Measurements from ENCODE around the gene POLN.
"Not testable (repeated sequence)": the region's sequence is repeated elsewhere in the genome, so short reads cannot be mapped to it uniquely, and the experiment has no call there.

POLN gene

DNA sequence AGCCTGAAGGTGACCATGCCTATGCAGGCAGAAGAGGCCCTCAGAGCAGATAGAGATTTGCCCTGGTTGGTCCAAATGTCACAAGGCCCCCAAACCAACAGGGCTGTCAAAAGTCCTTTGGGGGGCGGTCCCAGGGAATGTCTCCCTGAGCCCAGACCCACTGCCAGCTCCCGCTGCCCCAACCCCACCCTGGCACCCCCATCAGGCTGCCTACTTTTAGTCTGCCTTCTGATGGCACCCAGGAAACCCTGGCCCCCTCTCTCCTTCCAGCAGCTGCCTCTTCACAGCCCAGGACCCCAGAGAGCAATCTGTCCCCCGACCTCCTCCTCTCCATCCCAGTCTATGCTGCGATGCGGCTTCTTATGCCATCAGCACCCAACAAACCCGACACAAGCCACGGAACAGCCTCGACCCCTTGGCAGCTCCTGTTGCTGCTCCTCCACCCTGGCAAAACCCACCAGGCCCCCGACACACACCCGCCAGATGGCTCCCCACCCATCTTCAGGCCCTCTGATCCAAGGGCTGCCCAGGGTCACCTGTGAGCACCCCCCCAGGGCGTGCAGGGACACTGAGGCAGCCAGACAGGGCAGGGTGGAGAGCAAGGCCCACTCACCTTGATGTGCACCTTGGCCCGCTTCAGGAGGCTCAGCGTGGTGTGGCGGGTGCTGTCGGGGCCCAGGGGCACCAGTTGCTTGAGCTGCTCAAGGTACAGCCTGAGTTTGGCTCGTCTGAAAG, 10.0 kb upstream of the POLN start:
- no peak for DNase-seq (ENCODE audit: low read depth in 2 of 2)

GRCh38 chr4:2251073-2251794, 9.3 kb upstream of the POLN start:
- no peak for DNase-seq (ENCODE audit: low read depth in 2 of 2)

- DNase-seq (ENCODE audit: low read depth in 2 of 2): no peak
Measured at GRCh38 chr4:2250357-2251072, 8.6 kb upstream of the POLN start.

- no peak for DNase-seq (ENCODE audit: low read depth in 2 of 2)
Measured at GRCh38 chr4:2249526-2250356, 7.8 kb upstream of the POLN start.

DNA sequence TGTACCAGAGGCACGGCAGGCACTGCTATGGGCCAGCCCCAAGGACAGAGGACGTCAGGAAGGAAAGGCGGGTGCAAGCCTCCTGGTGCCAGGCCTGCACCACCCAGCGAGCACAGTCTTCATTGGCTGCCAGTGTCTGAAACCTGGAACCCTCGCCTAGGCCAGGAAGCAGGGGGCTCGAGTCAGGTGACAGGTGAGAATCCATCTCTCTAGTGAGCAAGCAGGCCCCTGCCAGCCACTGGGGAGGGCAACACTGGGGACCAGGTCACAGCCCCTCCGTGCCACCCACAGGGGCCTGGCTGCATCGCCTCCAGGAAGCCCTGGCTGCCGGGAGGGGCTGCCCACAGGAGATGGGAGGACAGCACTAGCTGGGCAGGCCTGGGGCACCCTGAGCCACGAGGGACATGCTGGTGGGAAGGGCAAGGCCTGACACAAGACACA, 6.9 kb upstream of the POLN start:
- no peak for DNase-seq (ENCODE audit: low read depth in 2 of 2)

DNA sequence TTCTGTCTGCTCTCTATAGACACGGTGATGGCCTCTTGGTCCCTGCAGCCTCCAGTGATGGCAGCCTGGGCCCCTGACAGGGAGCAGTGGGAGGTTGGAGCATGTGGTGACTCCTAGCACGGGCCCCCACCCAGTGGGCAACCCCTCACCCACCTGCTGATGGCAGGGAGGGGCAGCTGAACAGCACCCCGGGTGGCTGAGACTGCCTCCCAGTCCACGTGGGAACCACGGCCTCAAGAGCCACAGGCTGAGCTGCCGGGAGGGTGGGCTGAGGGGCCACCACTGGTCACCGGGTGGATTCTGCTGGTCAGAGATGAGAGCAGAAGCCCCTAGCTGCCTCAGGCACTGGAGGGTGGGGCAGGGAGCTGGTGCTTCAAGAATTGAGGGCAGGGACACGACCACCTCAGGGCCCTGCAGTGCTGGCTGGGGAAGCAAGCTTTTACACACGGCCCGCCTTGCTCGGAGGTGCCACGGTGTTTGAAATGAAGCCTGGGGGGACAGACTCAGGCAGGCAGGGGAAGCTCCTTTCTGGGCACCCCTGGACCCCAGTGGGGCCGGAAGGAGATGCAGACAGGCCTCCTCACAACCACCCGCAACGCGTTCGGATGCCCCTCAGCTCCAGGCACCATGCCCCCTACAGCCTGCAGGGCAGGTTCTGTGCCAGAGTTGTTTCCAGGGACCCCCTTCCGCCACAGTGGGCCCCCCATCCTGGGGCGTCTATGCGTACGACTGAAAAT, 6.3 kb upstream of the POLN start:
- no peak for DNase-seq (ENCODE audit: low read depth in 2 of 2)

DNA sequence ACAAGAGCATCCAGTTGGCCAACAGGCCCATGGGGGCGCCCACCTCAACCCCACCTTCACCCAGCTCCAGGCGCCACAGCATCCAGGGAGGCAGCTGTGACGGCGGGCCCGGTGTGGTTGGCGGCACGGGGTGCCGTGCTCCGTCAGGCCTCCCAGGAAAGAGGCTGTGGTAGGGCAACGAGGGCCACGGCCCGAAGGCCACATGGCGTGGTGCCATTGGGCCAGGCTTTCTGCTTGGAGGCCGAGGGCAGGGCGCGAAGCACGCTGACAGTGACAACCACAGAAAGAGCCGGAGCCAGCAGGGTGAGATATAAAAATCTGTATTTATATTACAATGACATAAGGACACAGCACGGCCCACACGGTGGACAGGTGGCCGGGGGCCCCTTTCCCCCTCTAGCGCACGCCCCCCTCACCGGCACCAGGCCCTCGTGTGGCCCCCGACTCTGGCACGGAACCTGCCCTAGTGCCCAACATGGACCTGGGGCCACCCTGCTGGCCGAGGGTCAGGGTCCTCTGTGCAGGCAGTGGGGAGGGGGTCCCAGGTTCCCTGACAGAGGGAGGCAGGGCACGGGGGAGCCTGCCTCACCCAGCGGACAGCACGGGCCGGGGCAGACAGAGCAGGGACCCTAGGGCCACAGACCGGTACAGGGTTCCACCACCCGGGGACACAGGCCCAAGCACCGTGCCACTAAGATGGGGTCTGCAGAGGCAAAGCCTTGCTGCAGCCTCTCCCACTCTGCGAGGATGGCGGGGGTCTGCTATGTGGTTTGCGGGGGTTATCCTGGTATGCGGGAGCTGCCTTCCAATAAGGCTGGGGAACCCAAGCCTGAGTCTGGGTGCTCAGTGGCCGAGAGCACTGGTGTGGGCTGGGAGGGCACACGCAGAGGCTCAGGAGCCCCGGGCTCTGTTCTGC, 5.5 kb upstream of the POLN start:
- no peak for DNase-seq (ENCODE audit: low read depth in 2 of 2)

DNA sequence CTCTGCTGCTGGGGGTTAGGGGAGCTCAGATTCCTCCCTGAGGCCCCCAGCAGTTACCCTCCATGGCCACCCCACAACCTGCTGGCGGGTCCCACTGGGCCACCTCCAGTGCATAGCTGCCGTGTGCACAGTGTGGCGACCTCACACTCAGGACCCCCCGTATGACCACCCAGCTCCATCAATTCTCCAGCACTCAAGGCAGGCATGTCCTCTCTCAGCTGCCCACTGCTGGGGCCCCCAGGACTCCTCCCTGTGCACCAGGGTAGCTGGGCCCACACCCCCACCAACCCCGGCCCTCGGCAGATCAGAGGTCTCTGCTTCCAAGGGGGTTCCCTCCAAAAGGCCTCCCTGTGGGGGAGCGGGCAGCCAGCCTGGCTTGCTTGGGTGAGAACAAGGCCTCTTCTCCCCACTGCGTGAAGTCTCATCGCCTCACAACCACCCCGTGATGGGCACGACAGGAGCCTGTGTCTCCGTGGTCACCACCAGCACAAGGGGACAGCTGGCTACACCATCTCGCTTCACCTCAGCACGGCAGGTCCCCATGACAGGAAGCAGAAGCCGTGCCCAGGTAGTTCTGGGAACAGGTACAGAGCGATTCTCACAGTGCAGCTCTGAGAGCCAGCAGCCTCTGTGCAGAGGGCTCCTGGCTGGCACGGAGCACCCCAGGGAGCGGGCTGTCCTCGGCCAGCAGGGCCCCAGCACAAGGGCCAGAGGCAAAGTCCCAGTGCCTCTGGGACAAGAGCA, 4.6 kb upstream of the POLN start:
- DNase-seq (ENCODE audit: low read depth in 2 of 2): no peak

- DNase-seq (ENCODE audit: low read depth in 2 of 2): no peak
Measured at GRCh38 chr4:2245787-2246275, 3.9 kb upstream of the POLN start.

- no peak for DNase-seq (ENCODE audit: low read depth in 2 of 2)
Measured at GRCh38 chr4:2245057-2245786, 3.3 kb upstream of the POLN start.

- DNase-seq (ENCODE audit: low read depth in 2 of 2): no peak
Measured at GRCh38 chr4:2243681-2244380, 1.9 kb upstream of the POLN start.

DNA sequence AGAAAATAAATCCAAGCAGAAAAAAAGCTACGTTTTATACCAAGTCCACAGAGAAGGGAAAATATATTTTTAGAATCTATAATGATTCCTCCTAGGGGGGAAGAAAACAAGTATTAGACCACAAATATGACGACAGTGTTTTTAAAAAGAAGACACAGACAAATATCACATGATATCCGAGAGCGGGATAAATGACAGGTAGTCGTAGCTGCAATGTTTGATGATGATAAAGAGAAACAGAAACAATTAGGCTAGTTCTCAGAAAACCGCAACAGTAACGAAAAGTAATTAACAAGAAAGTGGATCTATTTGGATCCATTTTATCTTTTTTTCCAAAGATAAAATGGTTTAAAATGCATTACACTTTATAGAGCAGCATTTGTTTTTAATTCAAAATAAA, 918 bp downstream of the POLN start:
- DNase-seq (ENCODE audit: low read depth in 2 of 2): no peak

DNA sequence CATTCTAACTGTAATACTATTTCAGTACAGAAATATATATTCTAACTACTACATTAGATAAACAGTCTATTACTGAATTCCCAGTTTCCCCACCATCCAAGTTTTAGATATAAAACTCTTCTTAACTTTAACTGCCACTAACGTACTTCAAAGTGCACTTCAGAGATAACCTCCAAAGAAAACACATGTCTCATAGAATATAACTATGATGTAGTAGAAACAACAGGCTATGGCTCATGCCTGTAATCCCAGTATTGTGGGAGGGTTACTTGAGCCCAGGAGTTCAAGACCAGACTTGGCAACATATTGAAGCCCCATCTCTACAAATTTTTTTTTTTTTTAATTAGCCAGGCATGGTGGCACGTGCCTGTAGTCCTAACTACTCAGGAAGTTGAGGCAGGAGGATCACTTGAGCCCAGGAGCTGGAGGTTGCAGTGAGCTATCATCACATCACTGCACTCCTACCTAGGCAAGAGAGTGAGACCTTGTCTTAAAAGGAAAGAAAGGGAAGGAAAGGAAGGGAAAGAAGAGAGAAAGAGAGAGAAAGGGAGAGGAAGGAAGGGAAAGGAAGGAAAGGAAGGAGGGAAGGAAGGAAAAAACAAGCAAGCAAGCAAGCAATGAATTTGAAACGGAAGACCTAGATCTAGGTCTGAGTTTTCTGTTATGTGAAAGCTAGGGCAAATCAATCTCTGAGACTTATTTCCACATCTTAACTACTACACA, 4.8 kb downstream of the POLN start:
- DNase-seq (ENCODE audit: low read depth in 2 of 2): no peak

- no peak for DNase-seq (ENCODE audit: low read depth in 2 of 2)
Measured at GRCh38 chr4:2231082-2231481, 10.8 kb downstream of the POLN start.

DNA sequence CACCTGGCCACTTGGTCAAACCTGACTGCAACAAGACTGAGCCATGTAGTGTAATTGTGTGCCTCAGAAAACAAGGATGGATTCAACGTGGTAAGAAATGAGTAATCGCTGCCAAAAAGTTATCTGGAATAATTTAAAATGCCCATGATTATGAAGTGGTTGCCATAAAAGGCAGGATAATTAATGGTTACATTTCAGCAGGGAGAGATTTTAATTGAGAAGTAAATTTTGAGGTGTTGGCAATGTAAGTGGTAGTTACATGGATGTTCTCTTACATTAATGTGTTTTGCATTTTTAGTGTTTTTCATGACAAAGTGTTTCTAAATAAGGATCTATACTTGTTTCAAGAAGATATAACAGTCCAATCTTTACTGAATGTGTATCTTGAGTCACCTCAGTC, 15.7 kb downstream of the POLN start:
- DNase-seq (ENCODE audit: low read depth in 2 of 2): no peak

DNA sequence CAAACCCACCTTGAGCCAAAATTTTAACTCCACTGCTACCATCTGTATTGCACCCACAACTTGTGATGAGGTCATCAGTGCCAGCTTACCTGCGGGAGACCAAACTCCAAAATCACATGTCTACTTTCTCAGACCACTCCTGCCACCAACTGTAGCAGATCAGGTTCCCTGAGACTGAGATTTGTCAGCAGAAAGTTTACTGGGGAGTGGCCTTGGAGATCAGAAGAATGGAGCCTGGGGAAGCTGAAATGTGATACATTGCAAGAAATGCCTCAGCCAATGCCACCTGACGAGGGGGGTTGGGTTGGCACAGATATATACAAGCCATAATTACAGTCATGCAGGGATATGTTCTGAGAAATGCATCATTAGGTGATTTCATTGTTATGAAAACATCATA, 19.1 kb downstream of the POLN start:
- DNase-seq (ENCODE audit: low read depth in 2 of 2): no peak

- not testable (repeated sequence) for DNase-seq (ENCODE audit: low read depth in 2 of 2)
Measured at GRCh38 chr4:2221378-2221777, 20.5 kb downstream of the POLN start.

Data from activated CD4-positive, alpha-beta T cell treated with anti-CD3 and anti-CD28 coated beads for 24 hours (primary cell).